Inflammatory macrophage treated with lipopolysaccharide for 1 hour (primary cell): Measurements from ENCODE around the gene SRGN.
"Not testable (repeated sequence)": the region's sequence is repeated elsewhere in the genome, so short reads cannot be mapped to it uniquely, and the experiment has no call there.

Experiments
- DNase-seq, 2 donors: peaks; one replicate each; pipeline ENCODE4 v3.0.0-alpha.2; 2020 to 2022

Gene SRGN

DNA sequence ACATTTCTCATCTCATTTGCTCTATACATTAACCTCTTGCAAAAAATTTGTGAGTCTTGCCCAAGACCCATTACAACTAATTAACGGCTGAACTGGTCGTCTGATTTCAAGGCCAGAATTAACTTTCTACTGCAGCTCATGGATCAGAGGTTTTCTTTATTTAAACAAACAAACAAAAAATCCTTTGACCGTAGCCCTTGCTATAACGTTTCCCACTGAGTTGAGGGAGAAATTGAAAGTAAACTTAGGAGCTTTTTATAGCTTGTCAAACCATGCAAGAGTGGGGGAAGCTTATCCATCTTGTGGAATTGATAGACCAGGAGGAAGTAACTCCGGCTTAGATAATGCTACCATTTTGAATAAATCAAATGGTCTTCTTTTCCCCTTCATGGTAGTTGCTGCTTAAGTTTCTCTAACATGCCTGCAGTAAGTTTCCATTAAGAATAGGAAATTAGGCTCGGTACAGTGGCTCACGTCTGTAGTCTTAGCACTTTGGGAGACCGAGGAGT is 3.3 kb downstream of the SRGN start:
- DNase-seq, result peak in 1 of 2 donors; percentile 51

GRCh38 chr10:69092959-69093850 is 5.3 kb downstream of the SRGN start:
- peak; percentile 62 to 81 for DNase-seq

DNA sequence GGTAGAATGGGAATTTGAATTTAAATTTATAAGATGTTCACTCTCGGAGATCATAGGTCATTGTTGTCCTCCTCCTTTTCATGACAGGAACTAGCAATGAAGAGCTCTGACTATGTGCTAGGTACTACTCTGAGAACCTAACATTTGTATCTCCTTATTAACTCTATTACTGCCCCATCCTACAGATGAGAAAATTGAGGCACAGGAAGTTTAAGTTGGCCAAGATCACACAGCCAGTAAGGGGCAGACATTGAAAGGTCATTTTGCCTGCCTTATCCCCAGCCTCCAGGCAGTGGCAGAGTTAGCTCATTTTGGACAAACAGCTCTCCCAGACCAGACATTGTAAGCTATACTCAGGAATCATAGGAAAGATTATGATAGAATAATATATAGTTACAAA is 6.0 kb downstream of the SRGN start:
- DNase-seq, result peak in 1 of 2 donors; percentile 46

GRCh38 chr10:69096045-69096444 is 8.1 kb downstream of the SRGN start:
- peak; percentile 61 to 83 for DNase-seq

DNA sequence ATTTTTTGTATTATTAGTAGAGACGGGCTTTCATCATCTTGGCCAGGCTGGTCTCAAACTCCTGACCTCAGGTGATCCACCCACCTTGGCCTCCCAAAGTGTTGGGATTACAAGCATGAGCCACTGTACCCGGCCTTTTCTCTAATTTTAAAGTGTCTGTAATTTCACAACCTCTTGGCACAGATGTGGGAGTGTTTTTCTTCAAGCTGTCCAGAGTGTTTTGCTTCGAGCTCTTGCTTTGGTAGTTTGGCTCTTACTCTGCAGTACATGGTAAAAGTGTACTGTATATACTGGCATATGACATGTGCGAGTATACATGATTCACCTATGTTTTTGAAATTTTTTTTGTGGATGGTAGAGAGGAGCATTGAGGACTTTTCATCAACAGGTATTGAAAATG is 9.8 kb downstream of the SRGN start:
- DNase-seq, result peak in 1 of 2 donors; percentile 17

GRCh38 chr10:69100136-69100872 is 12.4 kb downstream of the SRGN start:
- DNase-seq, result no peak

GRCh38 chr10:69101451-69102095 is 13.7 kb downstream of the SRGN start:
- DNase-seq, result peak; percentile 78 to 84

DNA sequence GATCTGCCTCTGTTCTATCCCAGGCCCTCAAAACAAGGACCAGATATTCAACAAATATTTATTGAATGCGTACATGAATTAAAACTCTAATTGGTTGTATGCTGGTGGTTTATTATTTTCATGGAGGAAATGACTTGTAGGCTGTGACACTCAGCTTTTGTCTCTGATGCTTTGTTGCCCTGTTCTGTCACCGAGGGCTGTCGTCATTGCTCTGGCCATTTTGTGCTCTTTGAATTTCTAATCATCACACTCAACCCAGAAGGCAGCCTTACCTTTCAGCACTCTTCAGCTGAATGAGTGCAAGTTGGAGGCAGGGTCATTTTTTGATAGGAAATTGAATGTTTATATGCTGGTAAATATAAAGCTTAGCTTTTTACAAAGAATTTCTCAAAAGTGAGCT is 14.5 kb downstream of the SRGN start:
- DNase-seq, result peak in 1 of 2 donors; percentile 28

GRCh38 chr10:69103784-69104183 is 15.9 kb downstream of the SRGN start:
- no peak for DNase-seq

DNA sequence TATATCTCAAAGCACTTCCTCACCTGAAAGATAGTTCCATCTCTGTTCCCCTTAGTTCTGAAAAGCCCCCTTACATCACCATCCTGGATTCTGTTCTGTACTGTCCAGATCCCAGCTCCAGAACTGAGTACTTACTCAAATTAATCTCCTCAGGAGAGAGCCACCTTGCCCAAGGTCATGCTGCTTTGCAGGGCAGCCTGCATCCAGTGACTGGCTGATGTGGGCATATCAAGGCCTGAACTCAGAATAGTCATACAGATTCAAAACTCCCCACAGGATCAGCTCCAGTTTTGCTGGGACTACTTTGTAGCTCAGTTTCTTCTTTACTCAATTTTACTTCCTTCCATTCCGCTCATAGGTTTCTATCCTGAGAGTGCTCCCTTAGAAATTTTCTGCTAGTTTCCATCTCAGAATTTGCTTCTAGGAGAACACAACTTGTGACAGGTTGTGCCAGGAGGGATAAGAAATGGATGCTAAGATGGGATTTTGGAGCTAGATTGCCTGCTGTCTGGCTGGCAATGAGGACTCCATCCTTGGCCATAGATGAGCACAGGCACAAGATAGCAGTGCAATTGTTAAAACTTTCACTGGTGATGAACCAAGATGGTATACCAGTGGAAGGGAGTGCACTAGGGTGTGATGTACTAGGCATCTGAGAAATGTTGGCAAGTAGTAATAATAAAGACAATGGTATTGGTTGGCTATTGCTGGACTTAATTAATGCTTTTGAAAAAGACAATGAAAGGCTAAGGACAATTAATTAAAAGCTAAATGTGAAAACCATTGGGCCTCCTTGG is 17.3 kb downstream of the SRGN start:
- DNase-seq, result peak in 1 of 2 donors; percentile 20

GRCh38 chr10:69107176-69107490 is 19.2 kb downstream of the SRGN start:
- DNase-seq, result peak in 1 of 2 donors; percentile 49

- DNase-seq, result peak in 1 of 2 donors; percentile 45
Measured at GRCh38 chr10:69107699-69108098, 19.8 kb downstream of the SRGN start.

GRCh38 chr10:69119896-69120295 is 32.0 kb downstream of the SRGN start:
- no peak for DNase-seq

- DNase-seq, result peak; percentile 54 to 73
Measured at GRCh38 chr10:69123306-69123746, 35.4 kb downstream of the SRGN start.

GRCh38 chr10:69123747-69124562 is 36.1 kb downstream of the SRGN start, which contains the start of gene VPS26A:
Gene VPS26A (plus strand): TSS chr10:69124178. CDS start chr10:69124278, 100 bp downstream.
- peak; percentile 98 to 100 for DNase-seq

- DNase-seq, result peak; percentile 62 to 70
Measured at GRCh38 chr10:69124563-69125268, 36.8 kb downstream of the SRGN start.

GRCh38 chr10:69125554-69125953 is 37.7 kb downstream of the SRGN start:
- DNase-seq, result no peak

GRCh38 chr10:69130251-69130650 is 42.3 kb downstream of the SRGN start:
- no peak for DNase-seq

DNA sequence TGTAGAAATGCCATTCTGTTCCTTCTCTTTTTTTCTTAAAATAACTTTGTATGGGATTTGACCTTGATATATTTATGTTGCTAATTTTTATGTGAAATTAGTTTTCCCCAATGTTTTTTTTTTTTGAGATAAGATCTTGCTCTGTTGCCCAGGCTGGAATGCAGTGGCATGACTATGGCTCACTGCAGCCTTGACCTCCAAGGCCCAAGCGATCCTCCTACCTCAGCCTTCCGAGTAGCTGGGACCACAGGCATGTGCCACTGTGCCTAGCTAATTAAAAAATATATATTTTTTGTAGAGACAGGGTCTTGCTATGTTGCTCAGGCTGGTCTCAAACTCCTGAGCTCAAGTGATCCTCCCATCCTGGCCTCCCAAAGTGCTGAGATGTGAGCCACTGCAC is 52.1 kb downstream of the SRGN start:
- no peak for DNase-seq

- no peak for DNase-seq
Measured at GRCh38 chr10:69141304-69141703, 53.4 kb downstream of the SRGN start.

- not testable (repeated sequence) for DNase-seq
Measured at GRCh38 chr10:69142074-69142473, 54.2 kb downstream of the SRGN start.
